Astrocyte of the spinal cord (primary cell): ENCODE data around the gene TRPM2.
"Not testable (repeated sequence)": the region's sequence is repeated elsewhere in the genome, so short reads cannot be mapped to it uniquely, and the experiment has no call there.

Source experiments
- DNase-seq: peaks from one replicate; pipeline ENCODE4 v3.0.0; 2011; ENCODE audit warnings: low read depth, low spot score
- H3K4me3 ChIP-seq: 2 replicates; pipeline ENCODE4 v1.5.1; 2011; ENCODE audit warnings: low read depth, mild to moderate bottlenecking, low read length, moderate library complexity
- in situ Hi-C: cut with HindIII; loops from 2 replicates; pipeline ENCODE4 v1.10.0; 2017; ENCODE audit warnings: low sequenced_read_pairs
- TF ChIP-seq, protein P1 (sequence below): IDR thresholded peaks from 2 replicates; pipeline ENCODE4 v1.5.1; 2012; ENCODE audit warnings: low read depth, mild to moderate bottlenecking, low read length, inconsistent platforms

Gene TRPM2

DNA sequence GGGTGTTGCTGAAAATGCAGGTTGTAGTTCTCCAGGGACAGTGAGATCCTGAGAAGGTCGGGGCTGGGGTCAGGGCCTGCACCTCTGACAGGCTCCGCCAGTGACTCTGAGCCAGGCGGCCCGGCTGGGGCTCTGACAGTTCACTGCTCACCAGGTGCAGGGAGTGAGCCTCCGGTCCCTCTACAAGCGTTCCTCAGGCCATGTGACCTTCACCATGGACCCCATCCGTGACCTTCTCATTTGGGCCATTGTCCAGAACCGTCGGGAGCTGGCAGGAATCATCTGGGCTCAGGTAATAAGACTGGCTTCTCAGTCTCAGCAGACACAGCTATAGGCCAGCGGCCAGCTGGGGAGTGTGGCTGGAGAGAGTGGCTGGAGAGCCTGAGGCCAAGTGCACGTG is 41.8 kb downstream of the TRPM2 start:
- TF ChIP-seq, protein P1, sequence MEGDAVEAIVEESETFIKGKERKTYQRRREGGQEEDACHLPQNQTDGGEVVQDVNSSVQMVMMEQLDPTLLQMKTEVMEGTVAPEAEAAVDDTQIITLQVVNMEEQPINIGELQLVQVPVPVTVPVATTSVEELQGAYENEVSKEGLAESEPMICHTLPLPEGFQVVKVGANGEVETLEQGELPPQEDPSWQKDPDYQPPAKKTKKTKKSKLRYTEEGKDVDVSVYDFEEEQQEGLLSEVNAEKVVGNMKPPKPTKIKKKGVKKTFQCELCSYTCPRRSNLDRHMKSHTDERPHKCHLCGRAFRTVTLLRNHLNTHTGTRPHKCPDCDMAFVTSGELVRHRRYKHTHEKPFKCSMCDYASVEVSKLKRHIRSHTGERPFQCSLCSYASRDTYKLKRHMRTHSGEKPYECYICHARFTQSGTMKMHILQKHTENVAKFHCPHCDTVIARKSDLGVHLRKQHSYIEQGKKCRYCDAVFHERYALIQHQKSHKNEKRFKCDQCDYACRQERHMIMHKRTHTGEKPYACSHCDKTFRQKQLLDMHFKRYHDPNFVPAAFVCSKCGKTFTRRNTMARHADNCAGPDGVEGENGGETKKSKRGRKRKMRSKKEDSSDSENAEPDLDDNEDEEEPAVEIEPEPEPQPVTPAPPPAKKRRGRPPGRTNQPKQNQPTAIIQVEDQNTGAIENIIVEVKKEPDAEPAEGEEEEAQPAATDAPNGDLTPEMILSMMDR: no peak
- H3K4me3 ChIP-seq: no peak overlapping the region
- in situ Hi-C loops: no loop called here
- DNase-seq: no peak

DNA sequence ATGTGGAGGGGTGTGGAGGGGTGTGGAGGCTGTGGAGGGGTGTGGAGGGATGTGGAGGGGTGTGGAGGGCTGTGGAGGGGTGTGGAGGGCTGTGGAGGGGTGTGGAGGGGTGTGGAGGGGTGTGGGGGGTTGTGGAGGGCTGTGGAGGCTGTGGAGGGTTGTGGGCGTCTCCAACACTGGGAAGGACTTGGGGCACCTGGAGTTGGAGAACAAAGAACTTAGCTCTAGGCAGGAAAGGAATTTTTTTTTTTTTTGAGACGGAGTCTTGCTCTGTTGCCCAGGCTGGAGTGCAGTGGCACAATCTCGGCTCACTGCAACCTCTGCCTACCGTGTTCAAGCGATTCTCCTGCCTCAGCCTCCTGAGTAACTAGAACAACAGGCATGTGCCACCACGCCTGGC is 43.4 kb downstream of the TRPM2 start:
- in situ Hi-C loops, H3K4me3 ChIP-seq, DNase-seq: not testable (repeated sequence)

- no peak for DNase-seq
- TF ChIP-seq, protein P1: no peak
- no peak overlapping the region for H3K4me3 ChIP-seq
- in situ Hi-C loops: no loop called here
These were observed 44.1 kb downstream of the TRPM2 start for GRCh38 chr21:44397431-44398031.

- in situ Hi-C loops: no loop called here
- H3K4me3 ChIP-seq: no peak overlapping the region
- TF ChIP-seq, protein P1: no peak
- DNase-seq: no peak
These were observed 45.1 kb downstream of the TRPM2 start for GRCh38 chr21:44398499-44398898.

DNA sequence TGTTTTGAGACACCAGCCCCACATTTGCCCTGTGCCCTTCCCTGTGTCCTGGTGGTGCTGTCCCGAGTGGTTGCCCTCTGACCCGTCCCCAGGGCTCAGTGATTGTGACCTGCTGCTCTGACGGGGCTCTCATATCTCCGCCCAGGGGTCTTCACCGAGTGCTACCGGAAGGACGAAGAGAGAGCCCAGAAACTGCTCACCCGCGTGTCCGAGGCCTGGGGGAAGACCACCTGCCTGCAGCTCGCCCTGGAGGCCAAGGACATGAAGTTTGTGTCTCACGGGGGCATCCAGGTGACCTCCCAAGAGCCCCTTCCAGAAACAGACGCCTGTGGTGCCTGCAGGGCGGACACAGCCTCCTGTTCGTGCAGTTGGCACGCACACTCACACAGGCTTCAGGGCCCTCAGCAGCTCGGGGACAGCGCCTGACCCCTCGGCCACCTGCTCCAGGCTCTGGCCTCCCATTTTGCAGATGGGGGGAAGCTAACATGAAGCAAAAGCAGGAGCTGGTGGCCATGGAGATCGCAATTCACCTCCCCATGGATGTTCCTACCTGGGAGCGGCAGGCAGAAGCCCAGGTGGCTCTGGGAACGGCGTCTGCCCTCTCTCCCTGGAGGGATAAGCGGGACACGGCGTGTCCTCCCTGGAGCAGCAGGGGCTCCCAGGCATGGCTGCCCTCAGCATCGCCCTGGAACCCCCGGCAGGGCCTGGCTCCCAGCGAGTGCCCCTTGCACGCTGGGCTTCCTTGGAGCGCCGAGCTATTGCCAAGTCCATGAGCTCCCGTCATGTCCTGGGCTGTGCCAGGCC is 45.9 kb downstream of the TRPM2 start:
- TF ChIP-seq, protein P1: no peak
- in situ Hi-C loops: no loop called here
- no peak overlapping the region for H3K4me3 ChIP-seq
- DNase-seq: no peak

DNA sequence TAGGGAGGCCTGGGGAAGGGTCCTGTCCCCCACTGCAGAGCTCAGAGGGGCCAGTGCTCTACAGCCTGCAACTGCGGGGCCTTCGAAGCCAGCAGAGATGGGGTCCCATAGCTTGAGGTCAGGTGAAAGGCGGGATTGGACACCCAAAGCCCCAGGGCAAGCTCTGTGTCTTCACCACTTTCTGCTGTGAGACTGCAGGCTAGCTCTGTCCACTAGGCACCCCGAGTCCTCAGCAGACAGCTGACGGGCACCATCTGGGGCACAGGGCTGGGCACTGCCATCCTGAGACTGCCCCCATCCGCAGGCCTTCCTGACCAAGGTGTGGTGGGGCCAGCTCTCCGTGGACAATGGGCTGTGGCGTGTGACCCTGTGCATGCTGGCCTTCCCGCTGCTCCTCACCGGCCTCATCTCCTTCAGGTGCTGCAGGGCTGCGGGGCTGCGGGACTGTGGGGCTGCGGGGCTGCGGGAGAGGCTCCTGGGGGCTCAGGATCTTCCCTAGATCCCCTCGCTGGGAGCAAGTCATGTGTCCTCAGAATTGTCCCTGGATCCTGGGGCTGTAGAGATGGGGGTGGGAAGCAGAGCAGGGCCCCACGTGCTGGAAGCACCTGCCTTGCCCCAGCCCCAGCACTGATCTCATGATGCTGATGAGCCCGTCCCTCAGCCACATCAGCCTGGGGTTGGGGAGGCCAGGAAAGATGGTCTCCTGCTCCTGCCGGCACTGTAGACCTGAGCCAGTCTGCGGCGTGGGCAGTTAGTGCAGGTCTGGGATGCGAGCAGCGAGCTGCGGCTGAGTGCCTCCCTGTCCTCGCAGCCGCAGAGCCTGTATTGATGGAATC is 46.8 kb downstream of the TRPM2 start:
- TF ChIP-seq, protein P1: no peak
- in situ Hi-C loops: no loop called here
- DNase-seq: no peak
- no peak overlapping the region for H3K4me3 ChIP-seq
